ENCODE data around the gene ATP6V0D1.

The ATP6V0D1 gene

DNA sequence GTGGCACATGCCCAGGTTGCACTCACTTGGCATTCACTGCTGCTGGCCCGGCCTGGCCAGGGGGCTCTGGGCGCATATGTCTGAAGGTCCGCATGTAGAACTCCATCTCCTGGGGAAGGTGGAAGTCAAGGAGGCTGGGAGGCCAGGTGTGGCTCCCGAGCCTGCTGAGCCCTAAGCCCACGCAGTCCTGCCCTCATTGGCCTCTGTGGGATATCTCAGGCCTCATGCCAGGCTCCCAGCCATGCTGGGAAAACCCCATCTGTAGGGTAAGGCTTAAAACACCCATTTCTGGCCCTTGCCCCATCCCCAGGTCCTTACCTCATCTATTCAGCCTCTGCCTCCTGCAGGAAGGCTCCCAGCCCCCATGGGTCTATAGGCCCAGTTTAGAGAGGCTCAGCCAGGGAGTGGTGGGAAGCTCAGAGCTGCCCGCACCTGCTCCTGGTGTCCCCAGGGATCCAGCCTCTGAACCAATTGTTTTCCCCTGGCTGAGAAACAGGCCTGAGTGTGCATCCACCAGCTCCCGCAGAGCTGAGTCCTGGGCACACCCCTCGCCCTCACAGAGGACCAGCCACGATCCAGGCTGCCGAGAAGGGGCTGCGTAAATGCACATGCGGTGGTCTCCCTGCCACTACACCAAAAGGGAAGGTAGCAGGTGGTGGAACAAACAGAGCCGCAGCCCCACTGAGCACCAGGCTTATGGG, 85.3 kb downstream of the ATP6V0D1 start:
- Histone ChIP-seq H3K27ac (no peak overlapping the region), H3K4me3 (no peak overlapping the region), H3K9me3 (ENCODE audit: low read depth, low read length) (no peaks in the 10 kb centered on the region), H3K9ac (ENCODE audit: insufficient read length) (no peak overlapping the region), H3K36me3 (ENCODE audit: insufficient read depth, low read length) (no peaks in the 10 kb centered on the region)
- no peak for DNase-seq (ENCODE audit: low read depth, low spot score)
- TF ChIP-seq EZH2 (IDR thresholded peaks at IDR 0.05) (no peak), POLR2AphosphoS5 (IDR thresholded peaks at IDR 0.05; ENCODE audit: borderline replicate concordance, low read depth, low read length) (no peak), FOXP2 (optimal IDR thresholded peaks at IDR 0.05; ENCODE audit: control extremely low read depth, extremely low read length, insufficient read depth) (no peak)

- Histone ChIP-seq H3K36me3 (ENCODE audit: insufficient read depth, low read length) (no peaks in the 10 kb centered on the region), H3K9me3 (ENCODE audit: low read depth, low read length) (no peaks in the 10 kb centered on the region), H3K4me3 (no peak overlapping the region), H3K27ac (no peak overlapping the region), H3K9ac (ENCODE audit: insufficient read length) (no peak overlapping the region)
- no peak for TF ChIP-seq POLR2AphosphoS5 (IDR thresholded peaks at IDR 0.05; ENCODE audit: borderline replicate concordance, low read depth, low read length)
- TF ChIP-seq EZH2 (IDR thresholded peaks at IDR 0.05): no peak
- no peak for TF ChIP-seq FOXP2 (optimal IDR thresholded peaks at IDR 0.05; ENCODE audit: control extremely low read depth, extremely low read length, insufficient read depth)
- DNase-seq (ENCODE audit: low read depth, low spot score): no peak
Measured at GRCh38 chr16:67395105-67395457, 85.9 kb downstream of the ATP6V0D1 start.

- no peak overlapping the region for H3K9ac ChIP-seq (ENCODE audit: insufficient read length)
- H3K4me3 ChIP-seq: no peak overlapping the region
- no peak for DNase-seq (ENCODE audit: low read depth, low spot score)
Measured at GRCh38 chr16:67394155-67395104, 86.5 kb downstream of the ATP6V0D1 start.

GRCh38 chr16:67393788-67394154, 87.2 kb downstream of the ATP6V0D1 start:
- Histone ChIP-seq H3K9ac (ENCODE audit: insufficient read length) (no peak overlapping the region), H3K9me3 (ENCODE audit: low read depth, low read length) (no peaks in the 10 kb centered on the region), H3K36me3 (ENCODE audit: insufficient read depth, low read length) (no peaks in the 10 kb centered on the region), H3K4me3 (no peak overlapping the region; the same call in 1 of the 2 replicates), H3K27ac (no peak overlapping the region)
- DNase-seq (ENCODE audit: low read depth, low spot score): no peak
- TF ChIP-seq FOXP2 (optimal IDR thresholded peaks at IDR 0.05; ENCODE audit: control extremely low read depth, extremely low read length, insufficient read depth) (no peak), POLR2AphosphoS5 (IDR thresholded peaks at IDR 0.05; ENCODE audit: borderline replicate concordance, low read depth, low read length) (no peak), EZH2 (IDR thresholded peaks at IDR 0.05) (no peak)

More at GRCh38 chr16:67394155-67395104, 86.5 kb downstream of the ATP6V0D1 start:
- Histone ChIP-seq H3K9me3 (ENCODE audit: low read depth, low read length) (no peaks in the 10 kb centered on the region), H3K27ac (no peak overlapping the region), H3K36me3 (ENCODE audit: insufficient read depth, low read length) (no peaks in the 10 kb centered on the region)
- no peak for TF ChIP-seq EZH2 (IDR thresholded peaks at IDR 0.05)
- no peak for TF ChIP-seq POLR2AphosphoS5 (IDR thresholded peaks at IDR 0.05; ENCODE audit: borderline replicate concordance, low read depth, low read length)
- no peak for TF ChIP-seq FOXP2 (optimal IDR thresholded peaks at IDR 0.05; ENCODE audit: control extremely low read depth, extremely low read length, insufficient read depth)

GRCh38 chr16:67393111-67393787, 87.7 kb downstream of the ATP6V0D1 start, which contains the start of gene TPPP3:
TSS of gene TPPP3 (minus strand) at chr16:67393498. CDS start at chr16:67391111, 2,387 bp downstream.
- H3K27ac ChIP-seq: no peak within 1 kb of the TSS
- no peak within 1 kb of the TSS; the same call in 1 of the 2 replicates for H3K4me3 ChIP-seq
- H3K36me3 ChIP-seq (ENCODE audit: insufficient read depth, low read length): no peaks in the 10 kb centered on the region
- H3K9me3 ChIP-seq (ENCODE audit: low read depth, low read length): no peaks in the 10 kb centered on the region
- DNase-seq (ENCODE audit: low read depth, low spot score): no peak
- TF ChIP-seq POLR2AphosphoS5 (IDR thresholded peaks at IDR 0.05; ENCODE audit: borderline replicate concordance, low read depth, low read length) (no peak), EZH2 (IDR thresholded peaks at IDR 0.05) (no peak), FOXP2 (optimal IDR thresholded peaks at IDR 0.05; ENCODE audit: control extremely low read depth, extremely low read length, insufficient read depth) (no peak)
- no peak within 1 kb of the TSS for H3K9ac ChIP-seq (ENCODE audit: insufficient read length)

GRCh38 chr16:67392301-67393059, 88.5 kb downstream of the ATP6V0D1 start:
- Histone ChIP-seq H3K9me3 (ENCODE audit: low read depth, low read length) (no peaks in the 10 kb centered on the region), H3K27ac (no peak overlapping the region), H3K9ac (ENCODE audit: insufficient read length) (no peak overlapping the region), H3K36me3 (ENCODE audit: insufficient read depth, low read length) (no peaks in the 10 kb centered on the region), H3K4me3 (no peak overlapping the region)
- TF ChIP-seq EZH2 (IDR thresholded peaks at IDR 0.05) (no peak), POLR2AphosphoS5 (IDR thresholded peaks at IDR 0.05; ENCODE audit: borderline replicate concordance, low read depth, low read length) (no peak), FOXP2 (optimal IDR thresholded peaks at IDR 0.05; ENCODE audit: control extremely low read depth, extremely low read length, insufficient read depth) (no peak)
- no peak for DNase-seq (ENCODE audit: low read depth, low spot score)

GRCh38 chr16:67391424-67392300, 89.3 kb downstream of the ATP6V0D1 start:
- H3K9ac ChIP-seq (ENCODE audit: insufficient read length): no peak overlapping the region
- no peaks in the 10 kb centered on the region for H3K9me3 ChIP-seq (ENCODE audit: low read depth, low read length)
- no peak overlapping the region for H3K27ac ChIP-seq
- H3K4me3 ChIP-seq: no peak overlapping the region
- TF ChIP-seq POLR2AphosphoS5 (IDR thresholded peaks at IDR 0.05; ENCODE audit: borderline replicate concordance, low read depth, low read length) (no peak), FOXP2 (optimal IDR thresholded peaks at IDR 0.05; ENCODE audit: control extremely low read depth, extremely low read length, insufficient read depth) (no peak)
- no peaks in the 10 kb centered on the region for H3K36me3 ChIP-seq (ENCODE audit: insufficient read depth, low read length)
- no peak for DNase-seq (ENCODE audit: low read depth, low spot score)
